Cerebellar nuclear complex (tissue), 1 donor: ENCODE results near the gene FOXS1.
"Not testable (repeated sequence)": the region's sequence is repeated elsewhere in the genome, so short reads cannot be mapped to it uniquely, and the experiment has no call there.

Experiments
- DNase-seq, 2 experiments: peaks; one replicate each; lab custom pipeline; 2025; lab: John Stamatoyannopoulos, UW

Gene FOXS1

DNA sequence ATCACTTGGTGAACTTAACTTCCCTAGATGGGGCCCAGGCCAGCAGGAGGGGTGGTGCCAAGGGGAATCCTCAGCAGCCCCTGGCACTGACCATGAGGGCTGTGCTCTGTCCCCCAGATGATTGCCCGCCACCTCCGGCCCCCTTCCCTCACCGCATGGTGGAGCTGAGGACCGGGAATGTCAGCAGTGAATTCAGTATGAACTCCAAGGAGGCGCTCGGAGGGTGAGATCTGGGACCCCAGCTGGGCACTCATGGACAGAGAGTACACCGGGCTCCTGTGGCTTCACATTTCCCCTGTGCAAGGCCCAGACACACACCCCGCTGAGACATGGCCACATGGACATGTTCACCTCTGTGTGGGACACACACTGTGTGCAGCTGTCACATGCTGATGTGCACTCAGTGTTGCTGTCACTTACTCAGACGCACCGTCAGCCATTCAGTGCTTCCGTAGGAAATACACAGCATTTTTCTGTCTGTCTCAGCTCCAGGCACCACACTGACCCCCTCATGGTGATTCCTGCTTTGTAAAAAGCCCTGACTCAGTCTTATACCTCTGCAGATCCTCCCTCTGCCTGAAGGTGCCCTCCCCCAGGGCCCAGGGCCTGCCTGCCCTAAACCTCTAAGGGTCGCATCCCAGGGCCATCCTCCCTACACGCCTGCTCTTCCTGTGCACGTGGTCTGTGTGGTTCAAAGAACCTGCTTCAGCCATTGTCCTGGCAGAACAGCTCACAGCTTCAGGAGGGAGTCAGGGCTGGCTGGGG, 21.9 kb downstream of the FOXS1 start:
- DNase-seq = no peak

DNA sequence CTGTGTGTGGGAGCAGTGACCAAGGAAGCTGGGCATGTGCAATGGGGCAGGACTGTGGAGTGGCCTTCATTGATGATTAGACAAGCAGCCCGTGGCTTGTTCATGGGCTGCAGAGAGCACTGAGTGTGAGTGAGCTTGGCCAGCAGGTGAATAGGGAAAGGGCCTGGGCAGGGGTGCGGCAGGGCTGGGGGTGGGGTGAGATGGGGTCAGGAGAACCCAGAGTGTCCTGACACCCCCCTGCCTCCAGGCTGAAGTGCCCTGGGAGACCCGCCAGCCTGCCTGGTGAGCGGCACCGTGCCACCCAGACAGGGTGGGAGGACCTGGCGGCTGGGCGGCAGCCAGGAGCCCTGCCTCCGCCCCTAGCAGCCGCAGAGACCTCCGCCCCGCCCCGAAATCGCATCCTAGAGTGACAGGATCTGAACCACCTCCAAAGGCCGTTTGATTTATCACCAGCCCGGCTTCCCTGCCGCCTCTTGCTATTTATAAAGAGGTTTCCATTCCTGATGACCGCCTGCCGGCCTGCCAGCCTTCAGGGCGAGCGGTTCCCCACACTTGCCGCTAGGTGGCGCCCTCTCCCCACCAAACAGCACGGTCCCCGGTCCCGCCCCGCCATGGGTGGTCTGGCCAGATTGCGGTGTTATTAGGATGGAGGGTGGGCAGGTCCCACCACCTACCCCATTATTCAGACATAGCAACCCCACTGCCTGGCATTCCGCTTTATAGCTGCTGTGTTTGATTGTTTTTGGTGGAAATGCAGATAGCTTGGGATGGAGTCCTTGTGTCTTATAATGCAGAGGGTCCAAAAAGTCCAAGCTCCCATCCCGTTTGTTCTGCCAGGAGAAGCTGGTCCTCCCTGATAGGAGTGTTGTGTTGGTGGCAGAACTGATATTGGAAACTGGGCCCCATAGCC, 22.7 kb downstream of the FOXS1 start:
- DNase-seq = peak; percentile 26 to 63

DNA sequence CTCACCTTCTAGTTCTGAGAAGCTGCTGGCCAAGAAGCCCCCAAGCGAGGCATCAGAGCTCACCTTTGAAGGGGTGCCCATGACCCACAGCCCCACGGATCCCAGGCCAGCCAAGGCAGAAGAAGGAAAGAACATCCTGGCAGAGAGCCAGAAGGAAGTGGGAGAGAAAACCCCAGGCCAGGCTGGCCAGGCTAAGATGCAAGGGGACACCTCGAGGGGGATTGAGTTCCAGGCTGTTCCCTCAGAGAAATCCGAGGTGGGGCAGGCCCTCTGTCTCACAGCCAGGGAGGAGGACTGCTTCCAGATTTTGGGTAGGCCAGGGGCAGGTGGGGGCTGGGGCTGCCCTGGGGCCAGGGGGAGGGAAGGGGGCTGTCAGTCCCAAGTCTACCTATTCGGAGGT, 24.0 kb downstream of the FOXS1 start:
- DNase-seq = no peak

DNA sequence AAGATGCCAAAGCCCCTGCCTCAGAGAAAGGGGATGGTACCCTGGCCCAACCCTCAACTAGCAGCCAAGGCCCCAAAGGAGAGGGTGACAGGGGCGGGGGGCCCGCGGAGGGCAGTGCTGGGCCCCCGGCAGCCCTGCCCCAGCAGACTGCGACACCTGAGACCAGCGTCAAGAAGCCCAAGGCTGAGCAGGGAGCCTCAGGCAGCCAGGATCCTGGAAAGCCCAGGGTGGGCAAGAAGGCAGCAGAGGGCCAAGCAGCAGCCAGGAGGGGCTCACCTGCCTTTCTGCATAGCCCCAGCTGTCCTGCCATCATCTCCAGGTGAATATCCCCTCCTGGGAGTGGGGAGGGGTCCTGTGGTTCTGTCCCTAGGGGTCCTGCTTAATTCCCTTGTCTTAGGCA, 25.2 kb downstream of the FOXS1 start:
- DNase-seq = no peak

GRCh38 chr20:31819083-31819784, 26.2 kb downstream of the FOXS1 start, which contains the start of gene MYLK2:
TSS of gene MYLK2 (plus strand) at chr20:31819356. CDS start at chr20:31819581, 225 bp downstream.
- DNase-seq = no peak

- DNase-seq = no peak
Observed at GRCh38 chr20:31818376-31818908, 27.0 kb downstream of the FOXS1 start.

DNA sequence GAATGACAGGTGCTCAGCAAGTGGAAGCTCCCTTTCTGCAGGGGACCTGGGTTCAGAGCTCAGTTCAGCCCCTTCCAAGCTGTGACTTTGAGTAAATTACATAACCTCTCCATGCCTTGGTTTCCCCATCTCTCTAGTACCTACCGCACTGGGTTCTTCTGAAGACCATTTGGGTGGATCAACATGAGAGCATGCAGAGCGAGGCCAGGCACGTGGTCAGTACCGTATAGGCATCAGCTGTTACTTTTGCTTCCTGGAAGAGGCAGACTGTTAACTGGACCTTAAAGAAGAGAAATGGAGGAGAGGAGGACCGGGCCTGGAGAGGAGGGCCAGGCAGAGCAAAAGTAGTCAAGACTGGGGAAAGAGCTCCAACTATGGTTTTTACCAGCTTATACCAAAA, 27.9 kb downstream of the FOXS1 start:
- no peak for DNase-seq

DNA sequence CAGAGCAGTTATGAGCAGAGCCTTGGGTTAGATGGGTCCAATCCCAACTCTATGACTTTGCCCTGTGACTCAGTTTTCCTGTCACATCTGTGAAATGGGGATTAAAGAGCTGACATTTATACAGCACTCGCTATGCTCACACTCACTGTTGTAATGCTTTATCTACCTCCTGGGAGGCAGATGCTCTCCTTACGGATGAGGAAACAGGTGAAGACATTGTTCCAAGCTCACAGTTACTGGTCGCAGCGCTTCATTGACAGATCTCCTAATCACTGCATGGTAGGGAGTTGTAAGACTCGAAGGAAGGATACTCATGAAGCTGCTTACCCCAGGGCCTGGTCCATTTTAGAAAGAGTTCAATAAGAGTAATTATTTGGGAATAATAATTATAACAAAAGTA, 29.2 kb downstream of the FOXS1 start:
- DNase-seq = peak in 1 of 2 experiments; percentile 8

DNA sequence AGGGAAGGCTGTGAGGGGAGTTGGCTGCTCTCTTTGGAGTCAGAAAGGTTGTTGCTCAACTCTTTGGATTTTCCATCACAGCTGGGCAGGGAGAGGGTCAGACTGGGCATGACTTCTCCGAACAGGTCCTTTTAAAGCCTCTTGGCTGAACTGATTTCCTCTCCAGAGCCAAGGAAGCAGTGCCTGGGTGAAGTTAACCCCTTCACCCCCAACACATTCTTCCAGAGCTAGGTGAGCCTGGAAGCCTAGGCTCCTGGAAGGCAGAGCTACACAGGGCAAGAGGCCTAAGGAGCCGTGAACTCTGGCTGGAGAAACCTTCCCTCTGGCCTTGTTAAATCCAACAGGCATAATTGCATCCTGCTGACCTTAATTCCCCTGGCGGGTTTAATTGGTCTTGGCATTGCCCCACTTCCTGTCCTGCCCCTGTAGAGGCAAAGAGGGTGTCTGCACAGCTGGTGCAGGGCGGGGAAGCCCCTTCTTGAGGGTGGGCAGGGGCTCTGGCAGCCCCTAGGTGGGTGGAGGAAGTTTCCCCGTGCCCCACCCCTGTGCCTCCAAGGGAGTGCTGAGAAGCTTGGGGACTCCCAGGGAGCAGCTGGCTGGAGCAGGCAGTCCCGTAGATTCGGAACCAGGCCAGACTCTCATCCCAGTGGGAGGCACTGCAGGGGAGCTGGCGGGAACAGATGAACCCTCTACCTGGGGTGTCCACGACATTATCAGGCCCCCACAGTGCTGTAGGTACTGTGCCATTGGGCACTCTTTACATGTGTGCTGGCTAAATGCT, 29.8 kb downstream of the FOXS1 start:
- no peak for DNase-seq

DNA sequence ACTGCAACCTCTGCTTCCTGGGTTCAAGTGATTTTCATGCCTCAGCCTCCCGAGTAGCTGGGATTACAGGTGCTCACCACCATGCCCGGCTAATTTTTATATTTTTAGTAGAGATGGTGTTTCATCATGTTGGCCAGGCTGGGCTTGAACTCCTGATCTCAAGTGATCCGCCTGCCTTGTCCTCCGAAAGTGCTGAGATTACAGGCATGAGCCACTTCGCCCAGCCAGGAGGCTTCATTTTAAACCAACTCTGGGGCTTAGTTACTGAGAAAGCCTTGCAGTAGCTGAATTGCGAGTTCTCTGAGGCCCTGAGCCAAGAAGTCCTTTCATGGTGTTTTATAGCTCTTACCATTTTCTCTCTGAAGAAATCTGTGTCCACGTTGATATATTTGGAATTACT, 31.3 kb downstream of the FOXS1 start:
- not testable (repeated sequence) for DNase-seq

DNA sequence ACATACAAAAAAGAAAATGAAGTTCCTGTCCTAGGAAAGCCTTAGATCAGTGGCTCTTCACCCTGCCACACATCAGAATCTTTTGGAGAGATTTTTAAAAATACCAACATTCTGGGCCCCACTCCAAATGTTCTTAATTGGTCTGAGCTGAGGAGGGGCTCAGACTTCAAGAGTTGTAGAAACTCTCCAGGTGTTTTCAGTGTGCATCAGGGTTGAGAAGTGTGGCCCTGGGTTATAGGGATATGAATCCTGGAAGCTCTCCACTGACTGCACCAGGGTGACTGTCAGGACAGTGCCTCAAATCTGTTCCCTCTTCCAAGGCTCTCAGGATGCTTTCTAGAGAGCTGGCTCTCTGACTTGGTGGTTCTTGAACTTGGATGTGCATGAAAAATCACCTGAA, 31.8 kb downstream of the FOXS1 start:
- DNase-seq = no peak

DNA sequence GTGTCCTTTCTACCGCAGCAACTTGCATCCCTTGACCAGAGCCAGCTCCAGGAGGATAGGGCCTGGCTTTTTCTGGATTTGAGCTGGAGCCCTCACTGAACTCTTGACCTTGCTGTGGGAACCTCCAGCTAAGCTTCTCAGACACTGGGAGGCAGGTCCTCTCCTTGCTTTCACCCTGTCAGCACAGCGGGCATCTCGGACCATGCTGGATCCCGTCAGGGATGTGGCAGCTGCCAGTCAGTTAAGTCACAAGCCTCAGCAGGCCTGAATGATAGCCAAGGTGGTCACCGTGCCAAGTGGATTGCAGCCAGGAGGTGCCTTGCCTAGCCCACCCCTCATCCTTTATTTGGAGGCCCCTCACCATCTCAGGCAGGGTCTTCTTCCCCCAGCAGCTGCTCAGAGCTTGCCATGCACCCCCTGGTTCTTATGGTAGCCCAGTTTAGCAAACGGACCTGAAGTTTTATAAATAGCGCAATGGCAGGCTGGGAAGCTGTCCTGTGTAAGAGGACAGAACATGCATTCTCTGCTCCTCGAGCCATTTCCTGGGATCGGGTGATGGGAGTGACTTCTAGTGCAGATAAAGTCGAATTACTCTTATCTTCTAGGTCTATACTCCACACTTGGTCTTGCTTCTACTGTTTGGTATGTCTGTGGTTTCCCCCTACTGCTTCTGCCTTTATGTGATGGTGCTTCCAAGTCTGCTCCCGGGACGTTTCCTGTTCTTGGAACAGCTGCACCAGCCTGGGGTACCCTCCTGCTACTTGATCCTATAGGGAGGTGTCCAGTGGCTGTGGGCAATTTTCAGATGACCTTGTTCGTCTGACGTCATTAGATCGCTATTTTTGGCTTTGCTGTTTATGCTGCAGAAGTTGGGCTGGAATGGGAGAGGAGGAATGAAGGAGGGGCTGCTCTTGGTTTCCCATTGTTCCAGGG, 33.3 kb downstream of the FOXS1 start:
- no peak for DNase-seq

GRCh38 chr20:31811198-31811597, 34.2 kb downstream of the FOXS1 start:
- DNase-seq = no peak

DNA sequence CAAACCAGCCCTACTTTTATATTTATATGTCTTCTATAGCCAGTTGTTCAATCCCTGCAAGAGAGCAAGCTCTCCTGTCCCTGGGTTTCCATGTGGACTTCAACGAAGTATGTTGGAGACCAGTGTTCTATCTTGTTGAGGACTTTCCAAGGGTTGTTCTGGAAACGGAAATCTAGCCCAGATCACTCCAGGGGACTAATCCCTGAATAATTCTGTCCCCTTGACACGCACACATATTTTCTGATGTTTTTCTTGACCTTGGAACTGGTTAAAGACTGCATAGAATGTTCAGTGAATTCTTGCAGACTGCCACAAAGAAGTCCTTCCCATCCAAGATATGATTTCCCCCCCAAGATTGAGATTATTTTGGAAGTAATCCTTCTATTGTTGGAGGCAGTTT, 35.7 kb downstream of the FOXS1 start:
- no peak for DNase-seq

DNA sequence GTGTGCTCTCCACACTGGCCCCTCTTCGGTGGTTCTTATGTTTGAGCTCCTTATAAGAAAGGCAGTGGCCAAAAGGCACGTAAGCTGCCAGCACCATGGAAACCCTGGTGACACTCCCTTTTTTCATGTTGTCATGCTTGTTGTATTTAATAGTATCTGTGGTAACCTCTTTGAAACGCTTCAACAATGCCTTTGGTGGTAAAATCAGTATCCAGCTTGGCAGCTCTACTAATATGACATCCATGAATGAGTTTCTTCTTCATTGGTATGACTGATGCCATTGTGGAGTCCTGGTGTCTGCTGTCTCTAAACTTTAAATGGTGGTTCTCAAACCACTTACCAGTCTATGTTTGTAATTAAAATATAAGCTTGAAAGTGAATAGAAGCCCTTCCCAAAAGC, 36.9 kb downstream of the FOXS1 start:
- DNase-seq = no peak

GRCh38 chr20:31806564-31807355, 38.6 kb downstream of the FOXS1 start:
- DNase-seq = no peak

GRCh38 chr20:31803552-31804291, 41.7 kb downstream of the FOXS1 start:
- DNase-seq = no peak

GRCh38 chr20:31801508-31801907, 43.9 kb downstream of the FOXS1 start:
- no peak for DNase-seq

- DNase-seq = no peak
Observed at GRCh38 chr20:31797364-31797763, 48.0 kb downstream of the FOXS1 start.
